Measurements from ENCODE around the gene JAG1. TPM values are rescaled to one million over a fixed set of nuclear protein-coding genes. Genes with fewer than 3 reads are reported as not detected.

The JAG1 gene
- total RNA-seq, 1 donor from 2014 or later, result 58.4 TPM

DNA sequence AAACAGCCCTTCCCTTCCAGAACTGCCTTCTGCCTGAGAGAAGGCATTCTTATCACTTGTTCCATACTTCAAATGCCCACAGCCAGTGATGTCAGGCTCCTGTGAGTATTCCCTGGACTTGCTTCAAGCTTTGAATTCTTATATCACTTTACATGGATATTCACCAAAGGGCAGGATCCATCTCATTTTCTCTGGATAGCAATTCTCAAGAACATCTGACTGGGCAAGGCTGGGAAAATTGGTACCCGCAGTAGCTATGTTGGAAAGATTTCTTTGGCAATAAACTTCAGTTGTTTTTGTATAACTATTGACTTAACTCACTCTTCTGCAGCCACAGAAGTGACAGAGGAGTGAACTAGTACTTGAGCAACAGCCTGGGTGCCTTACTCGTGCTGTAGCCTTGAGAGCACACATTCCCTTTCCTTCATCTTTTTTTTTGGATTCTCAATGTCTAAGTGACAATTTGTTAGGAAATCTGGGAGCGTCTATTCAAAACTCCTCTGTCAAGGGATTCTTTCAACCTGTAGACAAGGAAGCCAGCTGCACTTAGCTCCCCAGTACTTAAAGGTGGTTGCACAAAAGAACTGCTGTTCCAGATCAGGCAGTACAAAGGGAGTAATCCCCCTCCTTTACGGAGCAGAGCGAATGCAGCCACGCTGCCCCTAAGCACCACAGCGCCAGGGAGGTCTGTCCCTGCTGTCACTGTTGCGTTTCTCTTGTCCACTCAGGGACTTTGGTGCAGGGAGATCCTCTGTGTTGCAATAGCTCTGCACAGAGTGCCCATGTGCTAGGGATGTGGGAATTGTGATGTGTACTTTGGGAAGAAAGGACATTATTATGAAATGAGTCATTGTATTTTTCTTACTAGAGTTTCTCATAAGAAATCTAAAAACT is 69.6 kb downstream of the JAG1 start:
- H3K27me3 Mint-ChIP-seq, result no peaks in the 10 kb centered on the region
- DNase-seq (ENCODE audit: extremely low spot score, unreplicated experiment), result no peak
- H3K36me3 Mint-ChIP-seq, result peaks cover 35% of the 10 kb centered on the region
- TF ChIP-seq, protein P1, sequence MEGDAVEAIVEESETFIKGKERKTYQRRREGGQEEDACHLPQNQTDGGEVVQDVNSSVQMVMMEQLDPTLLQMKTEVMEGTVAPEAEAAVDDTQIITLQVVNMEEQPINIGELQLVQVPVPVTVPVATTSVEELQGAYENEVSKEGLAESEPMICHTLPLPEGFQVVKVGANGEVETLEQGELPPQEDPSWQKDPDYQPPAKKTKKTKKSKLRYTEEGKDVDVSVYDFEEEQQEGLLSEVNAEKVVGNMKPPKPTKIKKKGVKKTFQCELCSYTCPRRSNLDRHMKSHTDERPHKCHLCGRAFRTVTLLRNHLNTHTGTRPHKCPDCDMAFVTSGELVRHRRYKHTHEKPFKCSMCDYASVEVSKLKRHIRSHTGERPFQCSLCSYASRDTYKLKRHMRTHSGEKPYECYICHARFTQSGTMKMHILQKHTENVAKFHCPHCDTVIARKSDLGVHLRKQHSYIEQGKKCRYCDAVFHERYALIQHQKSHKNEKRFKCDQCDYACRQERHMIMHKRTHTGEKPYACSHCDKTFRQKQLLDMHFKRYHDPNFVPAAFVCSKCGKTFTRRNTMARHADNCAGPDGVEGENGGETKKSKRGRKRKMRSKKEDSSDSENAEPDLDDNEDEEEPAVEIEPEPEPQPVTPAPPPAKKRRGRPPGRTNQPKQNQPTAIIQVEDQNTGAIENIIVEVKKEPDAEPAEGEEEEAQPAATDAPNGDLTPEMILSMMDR (conservative IDR thresholded peaks at IDR 0.05), result no peak
- H3K4me3 Mint-ChIP-seq, result no peak overlapping the region
- no peaks in the 10 kb centered on the region for H3K9me3 Mint-ChIP-seq
- H3K4me1 Mint-ChIP-seq (ENCODE audit: unreplicated experiment), result peaks cover 23% of the 10 kb centered on the region
- no peak overlapping the region for H3K27ac Mint-ChIP-seq

DNA sequence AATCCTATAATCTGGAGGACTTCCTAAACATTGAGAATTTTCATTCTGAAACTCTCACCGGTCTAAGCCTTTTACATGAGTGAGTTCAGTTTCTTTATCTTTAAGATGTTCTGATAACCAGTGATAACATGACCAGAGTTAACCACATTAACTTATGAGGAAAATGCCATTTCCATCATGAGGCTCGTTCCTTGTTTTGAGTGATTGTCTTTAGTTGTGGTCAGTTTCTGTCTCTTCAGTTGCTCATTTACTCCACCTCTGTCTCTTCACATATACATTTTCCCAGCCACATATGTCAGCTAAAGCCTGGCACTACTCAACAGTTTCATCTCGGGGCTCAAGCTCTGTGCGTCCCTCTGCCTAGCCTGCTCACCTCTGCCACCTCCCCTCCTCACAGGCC is 70.4 kb downstream of the JAG1 start:
- peaks cover 35% of the 10 kb centered on the region for H3K36me3 Mint-ChIP-seq
- TF ChIP-seq, protein P1 (conservative IDR thresholded peaks at IDR 0.05), result no peak
- no peaks in the 10 kb centered on the region for H3K9me3 Mint-ChIP-seq
- H3K4me1 Mint-ChIP-seq (ENCODE audit: unreplicated experiment), result peaks cover 23% of the 10 kb centered on the region
- H3K27me3 Mint-ChIP-seq, result no peaks in the 10 kb centered on the region
- H3K27ac Mint-ChIP-seq, result no peak overlapping the region
- H3K4me3 Mint-ChIP-seq, result no peak overlapping the region
- no peak for DNase-seq (ENCODE audit: extremely low spot score, unreplicated experiment)

DNA sequence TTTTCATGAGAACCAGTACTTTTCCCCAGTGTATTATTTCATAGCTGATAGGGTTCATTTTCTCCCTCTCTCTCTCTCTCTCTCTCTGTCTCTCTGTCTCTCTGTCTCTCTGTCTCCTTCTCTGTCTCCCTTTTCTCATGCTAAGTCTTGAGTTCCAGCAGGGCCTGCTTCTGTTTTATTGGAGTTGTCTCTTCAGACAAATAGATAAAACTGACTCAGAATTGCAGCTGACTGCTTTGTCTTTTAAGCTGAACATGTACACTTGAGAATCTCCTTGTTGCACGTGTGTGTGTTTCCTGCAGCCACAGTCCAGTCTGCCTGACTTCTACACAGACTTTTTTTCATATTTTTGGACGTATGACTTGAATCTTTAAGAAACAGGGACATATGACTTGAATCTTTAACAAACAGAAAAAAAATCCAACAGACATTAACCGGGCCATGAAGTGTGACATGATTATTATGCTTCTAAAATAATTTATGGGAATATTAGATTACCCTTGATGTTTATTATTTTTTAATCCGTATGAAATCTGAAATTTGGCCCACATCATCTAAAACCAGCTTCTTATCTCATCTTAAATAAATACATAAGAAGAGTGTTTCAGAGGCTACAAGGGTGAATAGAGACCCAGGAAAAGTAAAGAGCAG is 71.5 kb downstream of the JAG1 start:
- peaks cover 26% of the 10 kb centered on the region for H3K36me3 Mint-ChIP-seq
- H3K4me1 Mint-ChIP-seq (ENCODE audit: unreplicated experiment), result peaks cover 23% of the 10 kb centered on the region
- H3K27ac Mint-ChIP-seq, result no peak overlapping the region

DNA sequence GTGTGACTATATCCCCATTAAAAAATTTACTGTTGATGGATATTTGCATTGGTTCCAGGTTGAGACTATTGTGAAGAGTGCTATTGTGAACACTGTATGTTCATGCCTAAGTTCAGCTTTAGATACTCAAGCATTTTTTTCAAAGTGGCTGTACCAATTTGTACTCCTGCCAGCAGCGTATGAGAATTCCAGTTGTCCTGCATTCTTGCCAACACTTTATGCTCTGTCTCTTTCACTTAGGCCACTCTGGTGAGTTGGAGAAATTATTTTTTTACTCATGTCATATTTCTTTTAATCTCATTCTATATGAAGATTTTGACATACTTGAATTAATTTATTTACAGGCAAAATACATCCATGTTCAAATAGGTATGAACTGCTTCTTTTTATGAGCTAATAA is 76.2 kb downstream of the JAG1 start:
- no peaks in the 10 kb centered on the region for H3K27me3 Mint-ChIP-seq
- H3K4me1 Mint-ChIP-seq (ENCODE audit: unreplicated experiment), result peaks cover 6% of the 10 kb centered on the region
- no peak overlapping the region for H3K4me3 Mint-ChIP-seq
- peaks cover 3% of the 10 kb centered on the region for H3K9me3 Mint-ChIP-seq
- no peak for DNase-seq (ENCODE audit: extremely low spot score, unreplicated experiment)
- peaks cover 14% of the 10 kb centered on the region for H3K36me3 Mint-ChIP-seq
- TF ChIP-seq, protein P1 (conservative IDR thresholded peaks at IDR 0.05), result no peak
- H3K27ac Mint-ChIP-seq, result no peak overlapping the region

More for the DNA sequence above, 71.5 kb downstream of the JAG1 start:
- Mint-ChIP-seq H3K27me3 (no peaks in the 10 kb centered on the region), H3K4me3 (no peak overlapping the region), H3K9me3 (no peaks in the 10 kb centered on the region)
- DNase-seq (ENCODE audit: extremely low spot score, unreplicated experiment), result no peak
- TF ChIP-seq, protein P1 (conservative IDR thresholded peaks at IDR 0.05), result no peak

DNA sequence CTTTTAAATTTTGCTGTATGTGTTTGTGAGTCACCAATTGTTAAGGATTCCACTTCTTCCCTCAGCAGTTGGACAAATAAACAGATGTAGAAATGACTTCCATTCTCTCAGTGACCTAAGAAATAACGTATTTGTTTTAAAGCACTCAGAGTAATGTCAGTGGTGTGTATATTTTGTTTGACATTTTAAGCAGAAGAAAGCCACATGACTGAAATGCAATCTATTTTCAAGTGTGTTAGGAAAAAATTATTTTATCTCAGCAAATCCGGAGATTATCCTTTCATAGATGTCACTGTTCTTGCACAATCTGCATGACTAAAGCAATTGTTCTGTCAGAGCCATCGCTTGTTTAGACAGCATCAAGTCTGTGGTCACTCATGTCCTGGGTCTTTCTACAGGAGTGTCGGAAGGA is 77.1 kb downstream of the JAG1 start:
- Mint-ChIP-seq H3K27me3 (no peaks in the 10 kb centered on the region), H3K9me3 (peaks cover 3% of the 10 kb centered on the region), H3K36me3 (peaks cover 10% of the 10 kb centered on the region), H3K27ac (no peak overlapping the region), H3K4me1 (ENCODE audit: unreplicated experiment) (peaks cover under 1% of the 10 kb centered on the region), H3K4me3 (no peak overlapping the region)
- DNase-seq (ENCODE audit: extremely low spot score, unreplicated experiment), result no peak
- TF ChIP-seq, protein P1 (conservative IDR thresholded peaks at IDR 0.05), result no peak
